Measurements from ENCODE around the gene FTO.

The FTO gene

GRCh38 chr16:53964145-53964790 is 260.3 kb downstream of the FTO start:
- H3K4me3 ChIP-seq (ENCODE audit: low read depth in 1 of 2, low read length in 1 of 2), result no peak overlapping the region
- H3K27me3 ChIP-seq, result no peaks in the 10 kb centered on the region
- no peak overlapping the region for H3K27ac ChIP-seq
- no peaks in the 10 kb centered on the region for H3K9me3 ChIP-seq
- H3K4me1 ChIP-seq (ENCODE audit: control insufficient read depth in 1 of 2, insufficient read depth in 1 of 2, low read depth in 1 of 2, low read length in 1 of 2), result no peaks in the 10 kb centered on the region
- TF ChIP-seq CTCF (IDR thresholded peaks at IDR 0.05), result no peak
- no peaks in the 10 kb centered on the region for H3K36me3 ChIP-seq

GRCh38 chr16:53966821-53967571 is 263.0 kb downstream of the FTO start:
- Histone ChIP-seq H3K27me3 (no peaks in the 10 kb centered on the region), H3K4me1 (ENCODE audit: control insufficient read depth in 1 of 2, insufficient read depth in 1 of 2, low read depth in 1 of 2, low read length in 1 of 2) (no peaks in the 10 kb centered on the region), H3K27ac (no peak overlapping the region), H3K9me3 (no peaks in the 10 kb centered on the region), H3K4me3 (ENCODE audit: low read depth in 1 of 2, low read length in 1 of 2) (no peak overlapping the region), H3K36me3 (no peaks in the 10 kb centered on the region)
- TF ChIP-seq CTCF (IDR thresholded peaks at IDR 0.05), result no peak

GRCh38 chr16:53967572-53967971 is 263.6 kb downstream of the FTO start:
- H3K27me3 ChIP-seq, result no peaks in the 10 kb centered on the region
- no peaks in the 10 kb centered on the region for H3K36me3 ChIP-seq
- no peak overlapping the region for H3K27ac ChIP-seq

GRCh38 chr16:53968454-53968853 is 264.5 kb downstream of the FTO start:
- Histone ChIP-seq H3K9me3 (no peaks in the 10 kb centered on the region), H3K27ac (no peak overlapping the region), H3K4me1 (ENCODE audit: control insufficient read depth in 1 of 2, insufficient read depth in 1 of 2, low read depth in 1 of 2, low read length in 1 of 2) (no peaks in the 10 kb centered on the region), H3K36me3 (no peaks in the 10 kb centered on the region), H3K27me3 (no peaks in the 10 kb centered on the region), H3K4me3 (ENCODE audit: low read depth in 1 of 2, low read length in 1 of 2) (no peak overlapping the region)
- TF ChIP-seq CTCF (IDR thresholded peaks at IDR 0.05), result no peak

More at GRCh38 chr16:53967572-53967971, 263.6 kb downstream of the FTO start:
- no peaks in the 10 kb centered on the region for H3K9me3 ChIP-seq
- no peak overlapping the region for H3K4me3 ChIP-seq (ENCODE audit: low read depth in 1 of 2, low read length in 1 of 2)
- TF ChIP-seq CTCF (IDR thresholded peaks at IDR 0.05), result no peak
- no peaks in the 10 kb centered on the region for H3K4me1 ChIP-seq (ENCODE audit: control insufficient read depth in 1 of 2, insufficient read depth in 1 of 2, low read depth in 1 of 2, low read length in 1 of 2)

- Histone ChIP-seq H3K27ac (no peak overlapping the region), H3K9me3 (no peaks in the 10 kb centered on the region)
- no peak for TF ChIP-seq CTCF (IDR thresholded peaks at IDR 0.05)
These were observed 264.9 kb downstream of the FTO start for GRCh38 chr16:53968896-53969295.

More at GRCh38 chr16:53968896-53969295, 264.9 kb downstream of the FTO start:
- Histone ChIP-seq H3K36me3 (no peaks in the 10 kb centered on the region), H3K4me3 (ENCODE audit: low read depth in 1 of 2, low read length in 1 of 2) (no peak overlapping the region), H3K4me1 (ENCODE audit: control insufficient read depth in 1 of 2, insufficient read depth in 1 of 2, low read depth in 1 of 2, low read length in 1 of 2) (no peaks in the 10 kb centered on the region), H3K27me3 (no peaks in the 10 kb centered on the region)

All from neutrophil (primary cell).